Cardiac septum (tissue), 1 donor: ENCODE measurements around the gene URM1. TPM values are rescaled to one million over a fixed set of nuclear protein-coding genes. Genes with fewer than 3 reads are reported as not detected.

ENCODE experiments used
- DNase-seq: peaks from one replicate; pipeline ENCODE4 v3.0.0-alpha.2; 2020; ENCODE audit warnings: low spot score
- intact Hi-C: fragments of 100-400 bp; cut with DNase I; formaldehyde crosslinking; loops from one replicate; pipeline ENCODE4 v1.14.0; 2022
- total RNA-seq: library from RNA; stranded (reverse); fragmentation: NEBNext Ultra II Directional; extraction: Animal tissue kit (Norgen Biotek cat#: 25700); gene quantifications from one replicate; pipeline ENCODE4 v1.2.1, GENCODE V29; 2021
- donor health status: DM: no; HTN: no; CAD: no.

URM1 gene
- total RNA-seq, 1 donor from 2014 or later: 49.5 TPM

GRCh38 chr9:128375865-128376264 lies 4.7 kb downstream of the URM1 start:
- intact Hi-C loops: no loop called here
- DNase-seq: no peak

GRCh38 chr9:128382261-128382660 lies 11.1 kb downstream of the URM1 start:
- DNase-seq: no peak
- intact Hi-C loops: no loop called here

- DNase-seq: no peak
- intact Hi-C loops: no loop called here
These were observed 12.0 kb downstream of the URM1 start for GRCh38 chr9:128383007-128383753.

- intact Hi-C loops: no loop called here
These were observed 12.6 kb downstream of the URM1 start for GRCh38 chr9:128383791-128384190.

GRCh38 chr9:128384801-128385495 lies 13.8 kb downstream of the URM1 start:
- no peak for DNase-seq
- intact Hi-C loops: no loop called here

More at GRCh38 chr9:128383791-128384190, 12.6 kb downstream of the URM1 start:
- DNase-seq: no peak

- intact Hi-C loops: no loop called here
These were observed 14.6 kb downstream of the URM1 start for GRCh38 chr9:128385496-128386460.

GRCh38 chr9:128388150-128388549 lies 17.0 kb downstream of the URM1 start:
- no peak for DNase-seq
- intact Hi-C loops: no loop called here

More at GRCh38 chr9:128385496-128386460, 14.6 kb downstream of the URM1 start:
- no peak for DNase-seq

GRCh38 chr9:128389395-128390149 lies 18.4 kb downstream of the URM1 start:
- intact Hi-C loops: no loop called here
- no peak for DNase-seq

- intact Hi-C loops: no loop called here
- DNase-seq: no peak
These were observed 19.1 kb downstream of the URM1 start for GRCh38 chr9:128390150-128390812.

- intact Hi-C loops: no loop called here
- DNase-seq: no peak
These were observed 19.9 kb downstream of the URM1 start for GRCh38 chr9:128390813-128391711.

GRCh38 chr9:128391956-128392301 lies 20.8 kb downstream of the URM1 start:
- intact Hi-C loops: no loop called here
- no peak for DNase-seq

- intact Hi-C loops: no loop called here
These were observed 21.3 kb downstream of the URM1 start for GRCh38 chr9:128392302-128393144.

GRCh38 chr9:128393145-128393775 lies 22.1 kb downstream of the URM1 start:
- intact Hi-C loops: no loop called here
- DNase-seq: no peak

More at GRCh38 chr9:128392302-128393144, 21.3 kb downstream of the URM1 start:
- DNase-seq: no peak

GRCh38 chr9:128393970-128394369 lies 22.8 kb downstream of the URM1 start:
- DNase-seq: no peak
- intact Hi-C loops: no loop called here

GRCh38 chr9:128394379-128395168 lies 23.4 kb downstream of the URM1 start:
- no peak for DNase-seq
- intact Hi-C loops: no loop called here
